Stimulated activated CD4-positive, alpha-beta T cell treated with anti-CD3 and anti-CD28 coated beads, Interleukin-2, amount 100 ng/mL, for 4 hours (primary cell): Measurements from ENCODE around the gene ICA1.

ENCODE experiments used
- DNase-seq: peaks from one replicate; pipeline ENCODE4 v3.0.0-alpha.2; 2020; ENCODE audit warnings: low read depth

Gene ICA1

DNA sequence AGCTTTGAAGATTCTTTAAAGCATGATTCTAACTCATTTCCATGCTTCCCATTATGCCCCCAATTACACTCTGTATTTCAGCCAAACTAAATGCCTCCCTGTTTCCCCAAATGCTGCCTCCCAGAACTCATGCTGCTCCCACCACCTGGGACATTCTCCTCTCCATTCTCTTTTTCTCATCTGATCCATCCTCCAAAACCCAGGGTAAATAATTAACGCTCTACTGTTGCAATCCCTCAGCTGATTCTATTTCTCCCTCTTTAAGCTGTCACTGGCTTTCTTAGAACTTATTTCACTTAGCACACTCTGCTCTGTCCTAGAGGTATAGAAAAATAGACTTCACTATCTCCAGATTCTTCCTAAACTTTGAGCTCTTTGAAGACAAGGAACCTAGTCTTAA lies 104.7 kb downstream of the ICA1 start:
- no peak for DNase-seq

DNA sequence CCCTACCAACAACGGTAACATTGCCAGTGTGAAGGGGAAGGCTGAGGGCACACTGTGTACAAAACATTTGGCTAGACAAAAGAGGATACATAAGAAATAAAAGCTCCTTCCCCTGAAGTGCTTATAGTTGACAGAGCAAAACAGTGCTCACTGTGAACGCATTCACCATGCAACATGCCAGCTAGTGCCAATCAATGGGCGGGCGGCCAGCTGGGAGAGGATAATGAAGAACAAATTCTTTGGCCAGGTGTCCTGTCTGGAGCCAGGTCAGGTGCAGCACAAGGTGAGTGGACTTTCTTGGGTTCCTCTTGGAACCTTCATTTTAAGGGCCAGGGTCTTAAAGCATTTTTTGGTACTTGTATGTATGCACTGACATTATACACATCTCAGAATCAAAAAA lies 106.1 kb downstream of the ICA1 start:
- DNase-seq = no peak

DNA sequence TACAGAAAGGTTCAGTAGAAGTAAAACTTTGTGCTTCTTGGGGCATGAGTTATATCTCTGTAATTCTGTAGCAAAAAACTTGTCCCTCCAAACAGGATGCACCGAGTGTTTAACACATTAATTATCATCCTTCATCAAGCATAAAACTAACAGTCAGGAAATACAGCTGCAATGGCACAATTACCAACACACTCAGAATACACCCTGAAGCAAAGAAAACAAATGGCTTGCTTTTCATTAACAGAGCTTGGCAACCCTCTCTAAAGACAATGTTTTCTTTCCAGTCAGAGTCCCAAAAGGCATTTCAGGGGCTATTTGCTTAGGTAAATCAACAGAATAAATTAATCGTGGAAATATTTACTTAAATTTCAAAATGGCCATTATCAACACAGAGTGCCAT lies 107.7 kb downstream of the ICA1 start:
- no peak for DNase-seq

DNA sequence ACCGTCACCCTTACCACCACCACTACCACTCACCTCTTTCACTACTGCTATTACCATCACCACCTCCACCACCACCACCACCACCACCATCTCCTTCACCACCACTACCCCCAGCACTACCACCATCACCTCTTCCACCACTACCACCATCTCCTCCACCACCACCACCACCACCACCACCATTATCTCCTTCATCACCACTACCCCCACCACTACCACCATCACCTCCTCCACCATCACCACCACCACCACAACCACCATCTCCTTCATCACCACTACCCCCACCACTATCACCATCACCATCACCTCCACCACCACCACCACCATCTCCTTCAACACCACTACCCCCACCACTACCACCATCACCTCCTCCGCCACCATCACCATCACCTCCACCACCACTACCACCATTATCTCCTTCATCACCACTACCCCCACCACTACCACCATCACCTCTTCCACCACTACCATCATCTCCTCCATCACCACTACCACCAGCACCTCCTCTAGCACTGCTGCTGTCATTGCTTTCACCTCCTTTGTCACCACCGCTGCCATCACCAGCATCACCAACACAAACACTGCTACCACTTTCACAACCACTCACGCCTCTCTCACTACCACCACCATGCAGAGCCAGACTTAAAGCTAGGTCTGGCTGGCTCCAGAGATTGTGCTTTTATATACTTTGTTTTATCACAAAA lies 109.3 kb downstream of the ICA1 start:
- no peak for DNase-seq

DNA sequence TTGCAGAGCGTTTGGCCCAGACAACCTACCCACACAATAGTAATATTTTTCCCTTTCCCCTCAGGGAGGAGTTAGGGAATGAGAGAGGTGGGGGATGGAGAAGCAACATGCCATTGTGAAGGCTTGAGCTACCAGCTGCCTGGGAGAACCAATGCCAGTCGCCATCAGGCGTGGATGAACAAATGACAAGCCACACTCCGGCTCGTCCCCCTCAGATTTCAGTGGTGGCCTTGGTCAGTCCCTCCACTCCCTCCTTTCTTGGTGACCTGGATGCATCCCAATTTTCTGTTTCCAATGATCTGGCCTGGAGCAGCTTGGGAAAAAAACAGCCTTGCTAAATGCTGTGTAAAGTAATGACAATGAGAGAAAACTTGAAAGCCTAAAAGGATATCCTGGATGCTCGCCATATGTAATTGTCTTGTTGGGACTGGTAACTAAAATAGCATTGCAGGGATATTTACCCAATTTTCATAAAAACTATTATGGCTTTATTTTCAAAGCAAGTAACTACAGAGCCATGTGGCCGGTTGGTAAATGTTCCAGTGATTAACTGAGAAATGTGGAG lies 110.7 kb downstream of the ICA1 start:
- DNase-seq = no peak

DNA sequence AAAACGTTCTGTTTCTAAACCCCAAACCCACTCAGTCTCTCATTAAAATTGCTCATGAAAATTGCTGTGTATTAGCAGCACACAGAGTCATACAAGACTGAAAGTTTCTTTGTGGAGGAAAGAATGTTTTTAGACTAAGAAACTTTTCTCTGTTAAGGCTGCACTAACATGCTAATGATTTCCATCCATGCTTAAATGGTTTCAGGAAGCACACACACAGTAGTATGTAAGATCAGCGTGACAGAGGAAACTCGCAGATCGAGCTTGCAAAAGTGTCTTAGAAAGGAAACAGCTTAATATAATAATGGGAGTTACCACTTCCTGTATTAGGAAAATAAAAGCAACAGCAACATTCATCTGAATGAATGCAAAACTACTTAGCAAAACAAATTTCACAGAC lies 112.7 kb downstream of the ICA1 start:
- no peak for DNase-seq

- DNase-seq = no peak
These were observed 114.1 kb downstream of the ICA1 start for GRCh38 chr7:8147760-8148463.

- no peak for DNase-seq
These were observed 115.1 kb downstream of the ICA1 start for GRCh38 chr7:8146788-8147413.

GRCh38 chr7:8146106-8146787 lies 115.7 kb downstream of the ICA1 start:
- DNase-seq = no peak

DNA sequence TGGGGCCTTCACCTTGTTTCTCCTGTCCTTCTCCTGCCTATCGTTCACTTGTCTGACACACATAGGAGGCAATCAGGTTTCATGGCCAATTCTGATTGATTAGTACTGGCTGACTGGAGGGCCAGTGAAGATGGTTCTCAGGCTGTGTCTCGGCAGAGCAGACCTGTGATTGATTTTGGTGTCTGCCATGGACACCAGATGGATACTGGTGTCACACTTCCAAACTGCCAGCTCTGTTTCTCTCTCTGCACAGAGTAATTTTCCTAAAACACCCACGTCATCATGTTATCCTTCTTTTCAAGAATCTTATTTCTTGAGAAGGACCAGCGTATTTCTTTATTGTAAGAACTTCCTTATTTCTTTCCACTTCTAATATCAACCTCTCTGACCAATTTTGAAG lies 117.1 kb downstream of the ICA1 start:
- no peak for DNase-seq

DNA sequence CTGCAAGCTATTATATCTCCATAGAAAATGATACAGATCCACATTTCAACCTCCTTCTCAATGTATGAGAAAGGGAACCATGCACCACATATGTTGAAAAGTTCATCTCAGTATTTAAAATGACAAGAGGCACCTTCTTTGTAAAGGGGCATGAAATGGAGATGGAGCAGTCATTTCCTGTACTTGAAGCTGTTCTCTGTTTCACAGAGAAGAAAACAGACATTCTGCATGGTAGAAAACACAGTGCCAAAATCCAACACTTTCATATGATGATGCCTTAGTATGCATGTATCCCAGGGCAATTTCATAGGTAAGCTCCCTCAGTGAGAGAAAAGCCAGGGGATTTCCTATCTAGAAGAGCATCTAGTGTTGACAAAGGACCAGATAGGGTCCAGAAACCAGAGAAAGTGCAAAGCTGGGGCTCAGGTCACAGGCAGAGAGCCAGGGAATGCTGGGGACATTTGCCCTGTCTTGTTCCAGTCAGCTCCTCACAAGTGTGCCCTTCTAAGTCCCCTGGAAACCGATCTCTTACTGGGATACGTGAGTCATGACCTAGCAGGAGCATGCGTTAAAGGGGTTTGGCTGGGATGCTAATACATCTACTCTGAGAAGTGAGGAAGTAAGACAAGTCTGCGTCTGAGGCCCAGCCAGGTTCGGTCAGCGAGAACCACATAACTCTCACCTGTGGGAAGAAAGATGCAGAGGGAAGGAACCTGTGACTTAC lies 118.7 kb downstream of the ICA1 start:
- no peak for DNase-seq

- no peak for DNase-seq
These were observed 119.5 kb downstream of the ICA1 start for GRCh38 chr7:8142477-8142876.

GRCh38 chr7:8141070-8141469 lies 120.9 kb downstream of the ICA1 start:
- no peak for DNase-seq

DNA sequence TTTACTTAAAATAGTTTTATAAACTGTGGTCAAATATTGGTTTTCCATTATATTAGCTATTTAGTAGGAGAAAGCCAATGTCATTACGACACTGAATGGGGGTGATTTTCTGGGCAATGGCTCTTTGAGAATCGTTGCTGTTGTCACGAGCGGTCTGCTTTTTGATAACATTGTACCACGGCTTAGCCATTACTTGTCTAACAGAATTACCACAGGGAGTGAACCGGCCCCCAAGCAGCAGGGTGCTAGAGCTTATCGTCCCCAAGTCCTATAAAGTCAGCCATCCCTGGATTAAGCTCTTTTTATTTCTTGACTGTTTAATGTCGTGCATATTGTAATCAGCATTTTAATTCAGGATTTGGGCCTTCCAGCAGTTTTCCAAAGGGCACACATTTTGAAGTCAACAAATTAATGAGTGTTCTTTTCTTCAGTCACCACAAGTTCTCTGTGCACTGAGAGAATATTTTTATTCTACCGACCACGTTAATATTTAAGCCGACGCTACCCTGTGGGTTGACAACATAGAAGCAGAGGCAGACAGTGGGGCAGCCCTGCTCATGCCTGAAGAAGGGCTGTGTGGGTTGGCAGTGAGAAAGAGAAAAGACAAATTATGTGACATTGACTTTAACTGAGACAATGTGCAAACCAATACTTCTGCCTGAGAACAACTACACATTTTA lies 125.8 kb downstream of the ICA1 start:
- no peak for DNase-seq

GRCh38 chr7:8135417-8135816 lies 126.5 kb downstream of the ICA1 start:
- no peak for DNase-seq

- DNase-seq = no peak
These were observed 127.8 kb downstream of the ICA1 start for GRCh38 chr7:8134089-8134733.

DNA sequence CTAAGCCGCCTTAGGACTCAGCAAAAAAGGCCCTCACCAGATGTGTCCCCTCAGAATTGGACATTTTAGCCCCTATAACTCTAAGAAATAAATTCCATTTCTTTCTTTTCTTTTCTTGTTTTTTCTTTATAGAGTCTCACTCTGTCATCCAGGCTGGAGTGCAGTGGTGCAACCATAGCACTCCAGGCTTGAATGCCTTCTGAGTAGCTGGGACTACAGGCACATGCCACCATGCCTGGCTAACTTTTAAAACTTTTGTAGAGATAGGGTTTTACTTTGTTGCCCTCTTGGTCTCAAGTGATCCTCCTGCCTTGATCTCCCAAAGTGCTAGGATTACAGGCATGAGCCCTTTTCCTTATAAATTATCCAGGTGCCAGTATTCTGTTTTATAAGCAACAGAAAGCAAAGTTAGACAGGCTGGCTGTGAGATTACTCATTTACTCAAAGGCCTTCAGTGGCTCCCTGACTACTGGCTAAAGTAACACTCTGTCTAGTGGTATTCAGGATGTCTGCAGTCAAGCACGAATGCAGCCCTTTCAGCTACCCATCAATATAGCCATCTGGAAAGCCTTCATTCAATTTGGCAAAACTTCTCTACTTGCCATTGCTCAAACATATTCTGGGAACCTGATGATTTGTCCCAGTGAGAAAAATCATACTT lies 128.6 kb downstream of the ICA1 start:
- DNase-seq = no peak

DNA sequence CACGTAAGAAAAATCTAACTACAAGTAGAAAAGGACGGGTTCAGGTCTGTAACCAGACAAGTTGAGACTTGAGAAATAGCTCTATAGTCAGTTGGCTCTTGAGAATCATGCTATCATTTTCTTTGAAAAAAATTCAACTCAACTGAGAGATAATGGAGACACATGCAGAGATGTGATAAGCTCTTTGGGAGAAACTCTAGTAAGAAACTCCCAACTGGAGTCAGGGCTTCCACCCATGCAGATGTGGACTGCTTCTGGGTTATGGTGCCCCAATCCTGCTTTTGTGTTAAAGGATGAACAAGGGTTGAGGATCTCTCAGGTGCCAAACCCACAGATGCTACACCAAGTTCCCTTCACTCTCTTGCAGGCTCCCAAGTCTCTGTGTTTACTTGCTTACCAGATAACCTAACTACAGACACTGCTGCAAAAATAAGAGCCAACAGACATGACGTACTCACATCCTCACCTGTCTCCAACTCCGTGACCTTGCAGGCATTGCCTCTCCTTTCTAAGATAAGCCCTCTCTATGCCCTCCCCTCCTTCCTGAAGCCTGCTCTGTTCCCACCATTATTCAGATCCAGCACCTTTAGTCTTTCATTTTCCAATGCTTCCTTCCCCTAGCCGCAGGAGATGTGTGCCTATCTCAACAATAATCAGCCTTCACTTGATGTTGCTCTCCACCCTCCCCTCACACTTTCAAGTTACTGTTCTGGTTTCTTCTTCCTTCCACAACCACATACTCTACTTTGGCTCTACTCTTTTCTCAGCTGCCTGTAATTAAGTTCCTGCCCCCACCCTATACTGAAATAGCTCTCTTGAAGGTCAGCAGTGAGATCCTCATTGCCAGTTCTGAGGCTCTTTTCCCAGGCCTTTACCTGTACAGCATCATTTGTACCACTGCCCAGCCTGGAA lies 130.0 kb downstream of the ICA1 start:
- no peak for DNase-seq

- DNase-seq = no peak
These were observed 131.3 kb downstream of the ICA1 start for GRCh38 chr7:8130663-8131062.
